OCI-LY1 (cell line): Measurements from ENCODE around the gene HCK.

Source experiments
- H2AFZ ChIP-seq: fragments of 200-600 bp; sonication (generic), shearing (Covaris generic); 2 replicates; pipeline ENCODE4 v1.6.0; 2014; ENCODE audit warnings: antibody characterized with exemption, mild to moderate bottlenecking, low read length
- H3F3A ChIP-seq: fragments of 200-600 bp; sonication (generic), shearing (Covaris generic); 2 replicates; pipeline ENCODE4 v1.6.0; 2014; ENCODE audit warnings: mild to moderate bottlenecking, antibody characterized with exemption, low read length, moderate library complexity; ENCODE audit not compliant: insufficient read depth
- H3K27ac ChIP-seq: fragments of 200-600 bp; sonication (generic); 2 replicates; pipeline ENCODE4 v1.5.1; 2014; ENCODE audit warnings: low read length, mixed run types, mild to moderate bottlenecking, low read depth; ENCODE audit not compliant: poor library complexity, severe bottlenecking
- H3K27me3 ChIP-seq: fragments of 200-600 bp; sonication (generic); 2 replicates; pipeline ENCODE4 v1.6.0; 2014; ENCODE audit warnings: antibody characterized with exemption, mild to moderate bottlenecking, low read length, moderate library complexity; ENCODE audit not compliant: insufficient read depth
- H3K36me3 ChIP-seq: fragments of 200-600 bp; sonication (generic); 2 replicates; pipeline ENCODE4 v1.6.1; 2014; ENCODE audit warnings: mild to moderate bottlenecking, antibody characterized with exemption, low read length, moderate library complexity, mixed read lengths; ENCODE audit not compliant: insufficient read depth
- H3K4me1 ChIP-seq: fragments of 200-600 bp; sonication (generic); 2 replicates; pipeline ENCODE4 v1.5.1; 2014; ENCODE audit warnings: mild to moderate bottlenecking, low read length, moderate library complexity; ENCODE audit not compliant: insufficient read depth, severe bottlenecking
- H3K4me2 ChIP-seq: fragments of 200-600 bp; sonication (generic), shearing (Covaris generic); 2 replicates; pipeline ENCODE4 v1.6.1; 2014; ENCODE audit warnings: low read length
- H3K4me3 ChIP-seq: fragments of 200-600 bp; sonication (generic); 2 replicates; pipeline ENCODE4 v1.5.1; 2014; ENCODE audit warnings: low read length, low read depth, mild to moderate bottlenecking, mixed read lengths; ENCODE audit not compliant: poor library complexity, severe bottlenecking
- H3K79me2 ChIP-seq: fragments of 200-600 bp; shearing (Covaris generic); 2 replicates; pipeline ENCODE4 v1.6.1; 2016; ENCODE audit warnings: mixed run types, low read length, mixed read lengths; ENCODE audit not compliant: insufficient read depth
- H3K9ac ChIP-seq: fragments of 200-600 bp; sonication (generic), shearing (Covaris generic); 2 replicates; pipeline ENCODE4 v1.6.1; 2014; ENCODE audit warnings: mild to moderate bottlenecking, low read length, mixed read lengths
- H3K9me2 ChIP-seq: fragments of 200-600 bp; sonication (generic), shearing (Covaris generic); 2 replicates; pipeline ENCODE4 v1.6.1; 2014; ENCODE audit warnings: low read depth, mild to moderate bottlenecking, low read length, mixed read lengths
- H3K9me3 ChIP-seq: fragments of 200-600 bp; shearing (Covaris generic); 2 replicates; pipeline ENCODE4 v1.6.1; 2014; ENCODE audit warnings: low read length, mixed read lengths
- H4K20me1 ChIP-seq: fragments of 200-600 bp; sonication (generic), shearing (Covaris generic); 2 replicates; pipeline ENCODE4 v1.6.0; 2016; ENCODE audit warnings: mild to moderate bottlenecking, low read length; ENCODE audit not compliant: insufficient read depth
- CTCF ChIP-seq: fragments of 200-600 bp; sonication (generic), shearing (Covaris generic); IDR thresholded peaks from 2 replicates; pipeline ENCODE4 v1.5.1; 2017; ENCODE audit warnings: mild to moderate bottlenecking, antibody characterized with exemption, low read length, moderate library complexity, mixed read lengths
- EZH2 ChIP-seq: fragments of 200-600 bp; sonication (generic), shearing (Covaris generic); IDR thresholded peaks from 2 replicates; pipeline ENCODE4 v1.8.0; 2017; ENCODE audit warnings: borderline replicate concordance, mixed run types, mild to moderate bottlenecking, antibody characterized with exemption, low read length, moderate library complexity, mixed read lengths

HCK gene

GRCh38 chr20:32034581-32035425 lies 17.2 kb upstream of the HCK start:
- TF ChIP-seq CTCF (peak; percentile 62), EZH2 (no peak)
- Histone ChIP-seq H3K9me3 (no peaks in the 10 kb centered on the region), H3K4me2 (no peak overlapping the region), H3K36me3 (no peaks in the 10 kb centered on the region), H3F3A (no peaks in the 10 kb centered on the region), H3K79me2 (no peaks in the 10 kb centered on the region), H3K9ac (no peak overlapping the region), H3K9me2 (no peaks in the 10 kb centered on the region), H3K27me3 (no peaks in the 10 kb centered on the region; the same call in none of the 2 replicates), H3K4me3 (no peak overlapping the region), H2AFZ (no peak overlapping the region), H3K27ac (no peak overlapping the region), H3K4me1 (peaks cover 1% of the 10 kb centered on the region), H4K20me1 (no peaks in the 10 kb centered on the region)

DNA sequence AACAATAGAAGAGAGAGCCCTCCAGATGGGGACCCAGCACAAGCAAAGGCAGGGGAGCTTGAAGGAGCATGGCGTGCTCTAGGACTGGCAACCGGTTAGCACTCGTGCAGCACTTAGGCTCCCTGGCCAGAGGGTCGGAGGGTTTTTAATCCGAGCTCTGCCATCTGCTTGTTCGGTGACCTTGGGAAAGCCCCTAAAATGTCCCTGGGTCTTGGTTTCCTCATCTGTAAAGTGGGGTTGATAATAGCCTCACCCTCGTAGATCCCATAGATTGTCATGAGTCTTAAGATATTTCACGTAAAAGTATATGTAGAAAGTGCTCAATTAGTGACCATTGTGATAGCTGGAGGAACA lies 16.6 kb upstream of the HCK start:
- Histone ChIP-seq H3K36me3 (no peaks in the 10 kb centered on the region), H3K27ac (no peak overlapping the region), H3K27me3 (no peaks in the 10 kb centered on the region; the same call in none of the 2 replicates), H3K9me2 (no peaks in the 10 kb centered on the region), H3K4me3 (no peak overlapping the region), H3K4me1 (peaks cover 7% of the 10 kb centered on the region), H2AFZ (no peak overlapping the region), H3K79me2 (no peaks in the 10 kb centered on the region), H3F3A (no peaks in the 10 kb centered on the region), H3K4me2 (no peak overlapping the region), H4K20me1 (no peaks in the 10 kb centered on the region), H3K9ac (no peak overlapping the region), H3K9me3 (no peaks in the 10 kb centered on the region)
- TF ChIP-seq CTCF (no peak), EZH2 (no peak)

DNA sequence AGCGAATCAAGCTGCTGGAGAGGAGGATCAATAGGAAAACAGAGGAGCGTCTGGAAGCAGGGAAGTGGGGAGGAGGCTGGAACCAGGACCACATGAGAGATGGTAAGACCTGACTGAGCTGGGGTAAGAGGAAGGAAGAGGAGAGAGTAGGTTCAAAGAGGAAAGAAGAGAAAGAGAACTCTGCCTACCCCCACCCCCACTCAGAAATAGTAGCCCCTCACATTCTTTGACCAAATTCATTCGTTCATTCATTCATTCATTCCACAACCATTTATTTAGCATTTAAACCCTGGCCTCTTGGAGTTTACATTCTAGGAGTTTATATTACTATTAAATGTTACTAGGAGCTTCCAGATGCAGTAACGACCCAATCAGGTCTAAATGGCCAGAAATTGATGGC lies 15.8 kb upstream of the HCK start:
- Histone ChIP-seq H3K9me2 (no peaks in the 10 kb centered on the region), H3K9me3 (no peaks in the 10 kb centered on the region), H3K27me3 (no peaks in the 10 kb centered on the region; the same call in none of the 2 replicates), H4K20me1 (no peaks in the 10 kb centered on the region), H3K9ac (no peak overlapping the region), H3K79me2 (no peaks in the 10 kb centered on the region), H3K4me1 (peaks cover 13% of the 10 kb centered on the region), H2AFZ (no peak overlapping the region), H3K27ac (no peak overlapping the region), H3K4me2 (no peak overlapping the region), H3K36me3 (no peaks in the 10 kb centered on the region), H3K4me3 (no peak overlapping the region), H3F3A (no peaks in the 10 kb centered on the region)
- TF ChIP-seq CTCF (no peak), EZH2 (no peak)
